Stimulated activated CD8-positive, alpha-beta memory T cell treated with anti-CD3 and anti-CD28 coated beads, Interleukin-15, amount 100 ng/mL, for 1 hour (primary cell): Measurements from ENCODE around the gene RUFY3.
"Not testable (repeated sequence)": the region's sequence is repeated elsewhere in the genome, so short reads cannot be mapped to it uniquely, and the experiment has no call there.

Source experiments
- DNase-seq: peaks from one replicate; pipeline ENCODE4 v3.0.0-alpha.2; 2020; ENCODE audit warnings: low read depth

RUFY3 gene

DNA sequence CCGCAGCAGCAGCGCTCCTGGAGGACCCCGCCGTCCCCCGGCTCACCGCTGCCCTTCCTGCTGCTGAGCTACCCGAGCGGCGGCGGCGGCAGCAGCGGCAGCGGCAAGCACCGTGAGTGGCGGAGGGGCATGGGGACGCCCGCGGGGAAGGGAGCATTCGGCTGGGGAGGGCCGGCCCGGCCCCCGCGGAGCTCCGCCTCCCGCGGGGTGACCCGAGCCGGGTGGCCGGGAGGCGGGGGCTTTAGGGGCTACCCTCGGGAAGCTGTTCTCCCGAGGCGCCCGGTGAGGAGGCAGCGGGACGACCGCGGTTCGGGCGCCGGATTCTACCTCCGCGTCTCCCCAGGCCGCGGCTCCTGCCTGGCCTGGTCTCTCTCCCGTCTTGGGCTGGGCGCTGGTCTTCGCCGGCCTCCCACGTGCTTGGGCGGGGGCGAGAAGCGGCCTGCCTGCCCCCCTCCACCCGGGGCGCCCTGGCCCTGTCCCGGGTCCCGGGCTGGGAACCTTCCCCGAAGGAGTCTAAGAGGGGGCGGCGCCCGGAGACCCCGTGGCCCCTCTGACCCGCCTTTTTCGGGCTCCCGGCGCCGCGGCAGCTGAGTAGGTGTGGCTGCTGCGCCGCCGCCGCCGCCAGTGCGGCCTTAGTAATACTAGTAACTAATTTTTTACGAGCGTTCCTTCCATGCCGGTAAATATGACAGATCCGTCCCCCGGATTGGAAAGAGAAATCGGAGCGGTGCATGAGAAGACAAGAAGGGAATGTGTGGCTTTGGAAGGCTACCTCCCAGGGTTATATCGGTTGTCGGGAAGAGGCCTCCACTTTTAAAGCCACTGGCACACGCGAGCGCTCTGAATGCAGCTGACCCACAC is 16.4 kb upstream of the RUFY3 start:
- peak; percentile 37 for DNase-seq

DNA sequence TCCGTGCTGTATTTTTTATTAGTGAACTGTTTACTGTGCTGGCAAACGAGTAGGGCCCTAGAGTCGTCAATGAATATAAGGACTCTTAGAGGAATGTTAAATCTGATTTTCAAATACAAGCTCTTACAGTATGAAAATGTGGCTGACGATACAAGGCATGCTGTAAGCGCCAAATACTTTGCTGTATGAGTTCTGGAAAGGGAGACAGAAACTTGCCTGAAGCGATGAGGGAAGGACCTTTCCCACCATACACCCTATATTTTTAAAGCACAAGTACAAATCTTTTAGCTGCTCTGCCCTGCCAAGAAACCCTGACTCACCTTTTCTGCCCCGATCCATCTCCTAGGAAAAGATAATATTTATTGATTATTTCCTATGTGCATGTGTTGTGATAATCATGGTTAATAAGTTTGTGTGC is 15.7 kb upstream of the RUFY3 start:
- no peak for DNase-seq

DNA sequence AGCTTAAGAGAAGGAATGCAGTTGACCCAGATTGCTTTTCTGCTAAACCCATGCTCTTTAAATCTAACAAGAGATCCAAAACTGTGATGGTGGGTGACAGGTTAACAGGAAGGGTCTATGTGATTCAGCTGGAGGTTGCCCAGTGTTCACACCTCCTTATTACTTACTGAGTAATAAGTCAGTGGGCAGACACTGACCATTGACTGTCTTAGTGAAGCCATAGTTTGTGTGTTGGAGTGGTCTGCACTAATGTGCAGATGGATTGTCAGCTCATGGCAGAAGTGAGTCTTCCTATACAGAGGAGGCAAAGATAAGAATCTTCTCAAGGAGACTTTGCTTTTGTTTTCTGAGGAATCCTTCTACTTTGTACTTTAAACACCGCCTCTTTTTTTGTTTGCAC is 15.2 kb upstream of the RUFY3 start:
- DNase-seq, result no peak

DNA sequence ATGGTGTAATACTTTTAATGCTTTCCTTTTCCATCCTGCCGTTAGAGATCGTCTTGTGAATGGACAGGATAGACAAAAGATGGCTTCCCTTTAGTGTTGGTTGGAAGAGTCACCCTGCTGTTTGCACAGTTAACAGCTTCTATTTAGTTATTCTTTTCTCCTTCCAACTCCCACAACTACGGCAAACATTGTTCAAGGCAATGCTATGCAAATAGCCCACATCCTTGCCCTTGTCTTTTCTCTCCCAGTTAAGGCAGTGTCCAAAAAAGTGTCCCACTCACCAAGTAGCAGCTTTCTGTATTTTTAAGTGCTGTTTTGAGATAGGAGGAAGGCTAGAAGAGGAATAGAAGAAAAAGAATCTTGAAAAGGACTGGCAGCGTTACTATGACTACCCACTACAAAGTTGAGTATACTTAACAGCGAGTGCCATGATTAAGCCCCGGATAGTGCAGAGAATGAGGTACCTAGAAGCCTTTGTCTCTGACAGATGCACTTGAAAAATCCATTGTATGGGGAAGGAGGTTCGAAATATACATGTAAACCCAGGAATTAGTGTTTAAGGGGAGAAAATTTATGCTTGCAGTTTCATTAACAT is 12.1 kb upstream of the RUFY3 start:
- DNase-seq, result no peak

DNA sequence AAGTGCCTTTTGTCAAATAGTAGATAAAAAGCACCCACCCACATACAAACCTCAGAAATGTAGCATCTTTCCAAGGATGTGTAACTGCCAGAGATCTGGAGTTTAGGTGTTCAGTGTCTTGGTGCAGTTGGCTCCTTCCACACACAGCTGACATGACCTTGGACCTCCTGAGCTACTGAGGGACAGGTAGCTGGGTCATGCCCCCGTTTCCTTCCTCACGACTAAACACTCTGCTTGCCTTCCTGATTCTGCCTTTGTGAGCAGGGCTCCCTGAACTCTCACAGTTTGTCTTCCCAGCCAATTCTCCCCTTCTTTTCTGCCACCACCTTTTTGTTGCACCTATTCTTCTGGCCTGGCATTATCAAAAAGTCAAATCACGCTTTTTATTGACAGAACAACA is 10.2 kb upstream of the RUFY3 start:
- DNase-seq, result no peak

DNA sequence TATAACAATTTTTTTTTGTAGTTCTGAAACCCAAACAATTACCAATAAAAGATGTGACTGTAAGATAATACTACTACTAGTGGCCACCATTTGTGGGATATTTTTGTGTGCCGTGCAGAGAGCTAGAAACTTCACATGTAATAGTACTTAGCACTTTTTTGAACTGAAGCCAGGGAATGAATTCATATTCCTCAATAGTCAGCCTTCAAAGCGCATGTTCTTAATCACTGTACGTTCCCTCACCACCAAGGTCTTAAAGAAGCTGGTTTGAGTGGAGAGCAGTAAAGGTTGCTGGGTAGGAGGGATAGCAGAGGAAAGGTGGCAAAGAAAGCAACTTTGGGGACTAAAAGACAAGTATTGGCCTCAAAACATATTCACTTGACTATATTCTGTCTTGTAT is 9.6 kb upstream of the RUFY3 start:
- DNase-seq, result no peak

DNA sequence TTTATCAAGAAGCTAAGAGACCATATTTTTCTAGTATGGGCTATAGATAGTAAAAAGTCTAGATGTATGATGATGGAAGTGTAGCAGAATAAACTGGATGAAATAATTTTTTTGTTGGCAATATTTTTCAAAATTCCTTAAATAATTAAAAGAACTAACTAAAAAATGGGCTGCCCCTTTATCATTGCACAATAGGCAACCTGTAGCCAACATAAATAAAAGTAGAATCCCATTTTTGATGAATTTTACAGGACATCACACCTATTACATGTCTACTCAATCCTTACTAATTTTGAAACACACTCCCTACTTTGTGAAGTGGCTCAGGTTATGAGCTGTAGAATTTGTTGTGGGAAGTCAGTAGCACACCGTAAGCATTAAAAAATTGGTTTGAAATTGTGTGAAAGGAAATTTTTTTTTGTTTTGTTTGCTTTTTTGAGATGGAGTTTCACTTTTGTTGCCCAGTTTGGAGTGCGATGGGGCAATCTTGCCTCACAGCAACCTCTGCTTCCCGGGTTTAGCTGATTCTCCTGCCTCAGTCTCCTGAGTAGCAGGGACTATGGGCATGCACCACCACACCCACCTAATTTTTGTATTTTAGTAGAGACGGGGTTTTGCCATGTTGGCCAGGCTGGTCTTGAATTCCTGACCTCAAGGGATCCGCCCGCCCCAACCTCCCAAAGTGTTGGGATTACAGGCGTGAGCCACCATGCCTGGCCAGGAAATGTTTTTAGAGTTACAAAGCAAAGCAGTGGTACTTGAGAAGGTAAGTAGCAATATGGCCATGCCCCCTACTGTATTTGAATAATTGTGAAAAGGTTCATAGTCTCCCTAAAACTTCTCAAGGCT is 8.9 kb upstream of the RUFY3 start:
- DNase-seq, result no peak

DNA sequence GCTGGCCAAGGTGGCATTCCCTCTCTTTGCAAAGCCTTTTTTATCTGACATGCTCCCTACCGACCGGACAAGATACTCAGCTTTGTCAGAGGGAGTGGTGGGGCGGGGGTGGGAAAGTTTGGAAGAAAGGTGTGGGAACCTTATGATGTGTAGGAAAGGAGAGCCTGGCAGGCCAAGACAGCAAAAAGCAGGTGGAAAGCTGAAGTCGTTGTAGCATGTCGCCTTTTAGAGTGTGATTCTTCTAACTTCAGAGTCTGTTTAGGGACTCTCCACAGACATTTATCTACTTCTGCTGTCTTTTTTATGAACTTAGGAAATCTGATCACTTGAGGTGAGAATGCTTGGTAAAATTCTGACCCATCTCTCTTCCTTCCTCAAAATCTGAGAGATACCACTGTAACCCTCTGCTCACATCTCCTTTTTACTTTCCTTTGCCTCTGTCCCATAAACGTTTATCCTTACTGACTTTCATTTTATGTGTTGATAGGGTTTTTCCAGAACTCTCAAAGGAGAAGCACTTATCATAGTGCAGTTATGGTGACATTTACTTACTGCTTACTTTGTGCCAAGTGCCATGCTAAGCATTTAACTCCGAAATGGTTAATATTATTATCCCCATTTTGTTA is 8.2 kb upstream of the RUFY3 start:
- DNase-seq, result no peak

DNA sequence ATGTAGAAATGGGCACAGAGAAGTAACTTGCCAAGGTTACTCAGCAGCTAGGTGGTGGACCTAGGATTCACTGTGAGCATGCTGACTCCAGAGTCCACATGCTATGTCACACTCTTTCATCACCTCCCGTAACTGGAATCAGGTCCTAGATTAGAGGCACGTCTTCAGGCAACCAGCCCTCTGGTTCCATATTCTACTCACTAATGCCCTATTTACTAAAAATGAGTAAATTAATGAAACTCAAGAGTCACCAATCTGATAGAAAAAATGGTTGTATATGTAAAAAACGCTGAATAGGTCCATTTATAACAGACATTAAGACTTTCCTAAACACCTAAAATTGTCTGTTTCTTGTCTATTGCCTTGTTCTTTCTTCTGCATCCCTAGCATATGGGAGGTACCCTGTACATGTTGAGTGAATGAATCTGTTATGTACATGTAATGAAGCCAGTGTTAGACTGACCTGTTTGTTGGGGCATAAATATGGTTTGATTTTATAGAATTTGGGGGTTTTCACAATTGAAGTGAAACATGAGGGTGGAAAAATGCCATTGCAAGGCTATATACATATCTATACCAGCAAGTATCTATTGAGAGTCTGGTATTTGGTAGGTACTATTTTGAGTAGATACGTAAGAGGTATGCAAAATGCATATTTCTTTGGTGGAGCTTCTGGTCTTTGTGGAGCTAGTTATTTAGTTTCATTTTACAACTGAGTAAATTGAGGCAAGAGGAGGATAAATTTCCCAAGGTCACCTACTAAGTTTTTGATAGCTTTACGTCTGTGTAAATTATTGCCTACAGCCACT is 7.5 kb upstream of the RUFY3 start:
- DNase-seq, result no peak

DNA sequence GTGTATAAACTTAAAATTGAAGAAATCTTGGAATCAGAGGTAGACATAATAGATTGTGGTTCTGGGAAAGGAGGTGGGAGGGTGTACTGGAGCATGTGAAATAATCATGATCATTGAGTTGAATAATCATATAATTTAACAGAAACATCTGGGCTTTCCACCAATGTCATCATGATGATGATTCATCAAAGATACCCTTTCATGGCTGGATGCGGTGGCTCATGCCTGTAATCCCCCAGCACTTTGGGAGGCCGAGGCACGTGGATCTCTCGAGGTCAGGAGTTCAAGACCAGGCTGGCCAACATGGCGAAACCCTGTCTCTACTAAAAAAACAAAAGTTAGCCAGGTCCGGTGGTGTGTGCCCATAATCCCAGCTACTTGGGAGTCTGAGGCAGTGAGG is 6.7 kb upstream of the RUFY3 start:
- no peak for DNase-seq

DNA sequence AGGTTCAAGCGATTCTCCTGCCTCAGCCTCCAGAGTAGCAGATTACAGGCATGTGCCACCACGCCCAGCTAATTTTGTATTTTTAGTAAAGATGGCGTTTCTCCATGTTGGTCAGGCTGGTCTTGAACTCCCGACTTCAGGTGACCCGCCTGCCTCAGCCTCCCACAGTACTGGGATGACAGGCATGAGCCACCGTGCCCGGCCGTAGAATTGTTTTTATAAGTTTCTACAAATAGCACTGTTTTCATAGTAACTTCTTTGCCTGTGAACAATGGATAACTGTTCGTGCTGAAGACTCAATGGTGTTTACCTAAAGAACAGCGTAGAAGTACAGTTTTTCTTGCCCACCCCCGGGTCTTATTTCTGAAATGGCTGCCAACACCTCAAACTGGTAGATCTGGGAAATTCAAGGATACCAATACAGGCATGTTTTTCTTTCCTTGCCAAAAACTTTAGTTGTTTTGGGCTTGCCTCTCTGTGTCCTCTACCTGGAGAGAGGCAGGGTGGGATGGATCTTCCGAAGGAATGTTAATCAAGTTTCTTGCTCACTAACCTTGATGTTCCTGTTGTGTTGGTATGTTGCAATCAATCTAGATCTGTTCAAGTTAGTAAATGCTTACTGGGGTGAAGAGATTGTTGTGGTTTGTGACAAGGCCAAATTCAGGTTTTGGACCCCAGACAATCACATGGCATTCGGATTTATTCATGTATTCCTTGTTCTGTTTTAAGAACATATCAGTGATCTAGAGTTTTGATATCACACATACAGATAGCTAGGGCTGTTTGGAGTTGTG is 2.8 kb upstream of the RUFY3 start:
- DNase-seq, result no peak

DNA sequence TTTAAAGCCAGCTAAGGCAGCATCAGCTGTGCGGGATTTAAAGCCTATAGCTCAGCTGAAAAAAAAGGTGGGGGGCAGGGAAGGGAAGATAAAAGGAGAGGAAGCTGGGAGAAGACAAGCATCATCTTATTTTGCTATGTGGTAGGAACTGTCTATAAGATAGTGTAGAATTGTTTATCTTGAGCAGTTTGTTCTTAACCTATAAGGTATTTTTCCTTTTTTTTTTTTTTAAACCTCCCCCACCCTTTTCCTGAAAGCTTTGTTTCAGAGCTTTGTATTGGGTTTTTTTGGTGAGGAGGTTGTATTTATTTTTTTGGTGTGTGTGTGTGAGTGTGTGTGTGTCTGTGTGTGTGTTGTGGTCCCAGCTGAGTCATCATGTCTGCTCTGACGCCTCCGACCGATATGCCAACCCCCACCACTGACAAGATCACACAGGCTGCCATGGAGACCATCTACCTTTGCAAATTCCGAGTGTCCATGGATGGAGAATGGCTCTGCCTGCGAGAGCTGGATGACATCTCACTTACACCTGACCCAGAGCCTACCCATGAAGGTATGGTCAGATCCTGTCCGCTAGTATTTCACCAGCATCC is 531 bp downstream of the RUFY3 start:
- no peak for DNase-seq

DNA sequence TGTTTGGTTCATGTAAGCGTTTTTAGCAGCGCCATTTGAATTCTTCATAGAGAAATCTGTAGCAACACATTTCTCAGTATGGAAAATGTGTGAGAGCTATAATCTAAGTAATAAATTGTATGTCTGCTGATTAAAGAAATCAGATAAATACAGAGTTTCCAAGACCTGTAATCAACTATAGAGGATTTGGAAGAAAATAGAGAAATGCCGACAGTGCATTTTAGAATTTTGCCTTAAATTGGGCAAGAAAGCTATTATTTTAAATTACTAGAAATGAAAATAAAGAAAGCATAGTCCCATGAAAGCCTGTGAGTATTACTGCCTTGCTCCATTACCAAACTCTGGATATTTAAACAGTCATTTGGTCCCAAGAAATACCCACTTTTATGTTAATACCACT is 2.7 kb downstream of the RUFY3 start:
- DNase-seq, result no peak

DNA sequence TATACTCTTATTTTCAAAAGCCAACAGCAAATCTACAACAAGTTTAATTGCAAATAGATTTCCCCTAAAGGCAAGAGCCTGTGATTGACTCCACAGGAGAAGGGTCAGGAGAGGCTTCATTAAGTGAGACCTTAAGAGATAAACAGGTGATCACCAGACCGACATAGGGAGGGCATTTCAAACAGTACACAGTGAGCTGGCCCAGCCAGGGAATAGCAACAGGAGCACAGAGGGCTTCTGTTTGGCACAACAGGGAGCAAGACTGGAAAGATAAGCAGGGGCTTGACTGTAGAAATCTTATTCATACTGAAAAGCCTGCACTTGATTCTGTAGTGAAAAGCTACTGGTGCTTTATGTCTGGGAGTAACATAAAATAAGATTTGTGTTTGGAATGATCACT is 3.9 kb downstream of the RUFY3 start:
- no peak for DNase-seq

DNA sequence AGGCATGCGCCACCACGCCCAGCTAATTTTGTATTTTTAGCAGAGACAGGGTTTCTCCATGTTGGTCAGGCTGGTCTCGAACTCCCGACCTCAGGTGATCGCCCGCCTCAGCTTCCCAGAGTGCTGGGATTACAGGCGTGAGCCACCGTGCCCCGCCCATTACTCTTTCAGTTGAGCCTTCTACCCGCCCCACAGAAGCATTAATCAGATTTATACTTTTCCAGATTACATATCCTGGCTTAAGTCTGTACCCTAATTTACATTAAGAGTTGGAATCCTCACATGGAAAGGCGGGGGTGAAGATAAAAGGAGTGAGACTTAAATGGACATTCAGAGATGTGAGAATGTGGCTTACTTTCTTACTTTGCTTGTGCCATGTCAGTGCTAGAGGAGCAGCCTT is 4.8 kb downstream of the RUFY3 start:
- DNase-seq, result not testable (repeated sequence)

DNA sequence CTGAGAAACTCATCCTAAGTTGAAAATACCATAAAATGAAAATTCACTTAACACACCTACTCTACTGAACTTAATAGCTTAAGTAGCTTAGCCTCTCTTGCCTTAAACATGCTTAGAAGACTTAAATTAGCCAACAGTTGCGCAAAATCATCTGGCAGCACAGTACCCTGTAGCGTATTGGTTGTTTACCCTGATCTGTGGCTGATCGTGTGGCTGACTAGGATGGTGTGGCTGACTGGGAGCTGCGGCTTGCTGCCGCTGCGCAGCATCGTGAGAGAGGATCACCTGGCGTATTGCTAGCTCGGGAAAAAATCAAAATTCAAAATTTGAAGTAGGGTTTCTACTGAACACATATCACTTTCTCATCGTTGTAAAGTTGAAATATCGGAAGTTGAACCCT is 6.3 kb downstream of the RUFY3 start:
- no peak for DNase-seq

DNA sequence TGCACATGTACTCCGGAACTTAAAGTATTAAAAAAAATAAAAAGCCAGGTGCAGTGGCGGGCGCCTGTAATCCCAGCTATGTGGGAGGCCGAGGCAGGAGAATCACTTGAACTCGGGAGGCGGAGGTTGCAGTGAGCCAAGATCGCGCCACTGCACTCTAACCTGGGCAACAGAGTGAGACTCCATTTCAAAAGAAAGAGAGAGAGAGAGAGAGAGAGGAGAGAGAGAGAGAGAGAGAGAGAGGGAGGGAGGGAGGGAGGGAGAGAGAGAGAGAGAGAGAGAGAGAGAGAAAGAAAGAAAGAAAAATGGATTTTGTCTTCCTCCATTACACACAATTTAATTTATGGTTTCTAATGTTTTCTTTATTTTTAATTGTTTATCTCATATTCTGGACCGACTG is 11.1 kb downstream of the RUFY3 start:
- not testable (repeated sequence) for DNase-seq

DNA sequence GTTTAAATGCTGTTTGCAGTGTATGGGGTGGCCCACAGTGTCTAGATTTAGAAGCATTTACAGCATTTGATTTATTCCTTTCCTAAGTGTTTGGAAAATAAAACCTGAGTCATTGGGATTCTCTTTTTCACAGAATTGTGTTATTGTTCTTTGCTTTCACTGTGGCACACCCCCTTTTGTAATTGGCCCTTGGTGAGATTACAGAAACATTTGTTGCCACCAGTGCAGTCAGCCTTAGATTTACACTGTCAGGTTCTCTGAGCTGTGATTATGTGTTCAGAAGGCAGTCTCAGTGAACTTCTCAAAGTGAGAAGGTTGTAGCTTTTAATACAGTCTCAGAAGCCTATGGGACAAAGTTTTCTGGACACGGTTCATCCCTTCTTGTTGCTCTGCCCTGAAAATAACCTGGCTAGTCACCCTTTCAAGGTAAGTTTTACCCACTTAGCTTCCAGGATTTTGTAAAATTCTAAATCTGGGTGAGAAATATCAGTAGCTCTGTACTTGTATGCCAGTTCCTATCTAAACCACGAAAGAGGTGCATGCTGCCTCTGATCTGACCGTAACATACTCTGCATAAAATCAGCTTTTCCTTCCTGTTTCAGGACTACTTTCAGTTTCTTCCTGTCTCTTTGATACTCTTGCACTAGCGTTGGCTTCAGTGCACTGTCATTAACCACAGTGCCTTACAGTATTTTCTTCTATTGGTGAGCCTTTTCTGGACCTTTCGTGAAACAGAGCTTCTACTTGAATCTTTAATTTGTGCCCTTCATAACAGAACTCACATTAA is 12.6 kb downstream of the RUFY3 start:
- no peak for DNase-seq

DNA sequence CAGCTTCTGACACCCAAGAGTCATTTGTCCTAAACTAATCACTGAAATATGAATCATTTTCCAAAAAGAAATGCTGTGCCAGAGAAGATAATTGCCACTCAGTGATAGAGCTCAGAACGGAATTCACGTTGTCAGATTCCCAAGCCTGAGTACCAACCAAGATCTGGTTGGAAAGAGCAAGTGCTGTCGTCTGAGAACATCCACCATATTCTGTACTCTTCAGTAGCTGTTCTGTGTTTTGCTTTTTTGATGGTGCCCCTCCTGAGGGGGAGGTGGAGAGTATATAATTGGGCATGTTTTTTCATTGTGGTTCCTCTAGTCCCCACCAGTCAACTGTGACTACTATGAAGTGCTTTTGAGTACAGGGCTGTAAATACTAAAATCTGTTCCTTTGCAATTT is 13.2 kb downstream of the RUFY3 start:
- no peak for DNase-seq

DNA sequence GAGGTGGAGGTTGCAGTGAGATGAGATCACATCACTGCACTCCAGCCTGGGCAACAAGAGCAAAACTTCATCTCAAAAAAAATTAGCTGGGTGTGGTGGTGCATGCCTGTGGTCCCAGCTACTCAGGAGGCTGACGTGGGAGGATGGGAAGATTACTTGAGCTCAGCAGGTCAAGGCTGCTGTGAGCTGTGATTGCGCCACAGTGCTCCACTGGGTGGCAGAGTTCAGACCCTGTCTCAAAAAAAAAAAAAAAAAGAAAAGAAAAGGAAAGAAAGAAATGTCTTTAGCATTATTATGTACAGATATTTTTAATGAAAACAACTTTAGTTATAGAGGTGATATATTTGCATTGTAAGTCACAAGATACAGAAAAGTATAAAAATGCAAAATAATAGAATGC is 14.2 kb downstream of the RUFY3 start:
- DNase-seq, result peak; percentile 10
